HUDEP-2 (cell line): ENCODE measurements around the gene POLQ.
"Not testable (repeated sequence)": the region's sequence is repeated elsewhere in the genome, so short reads cannot be mapped to it uniquely, and the experiment has no call there.

Experiments used
- DNase-seq, 76 experiments: peaks; one replicate each; lab custom pipeline; 2025; ENCODE audit not compliant: unreplicated experiment in 76 of 76; lab: John Stamatoyannopoulos, UW

POLQ gene

DNA sequence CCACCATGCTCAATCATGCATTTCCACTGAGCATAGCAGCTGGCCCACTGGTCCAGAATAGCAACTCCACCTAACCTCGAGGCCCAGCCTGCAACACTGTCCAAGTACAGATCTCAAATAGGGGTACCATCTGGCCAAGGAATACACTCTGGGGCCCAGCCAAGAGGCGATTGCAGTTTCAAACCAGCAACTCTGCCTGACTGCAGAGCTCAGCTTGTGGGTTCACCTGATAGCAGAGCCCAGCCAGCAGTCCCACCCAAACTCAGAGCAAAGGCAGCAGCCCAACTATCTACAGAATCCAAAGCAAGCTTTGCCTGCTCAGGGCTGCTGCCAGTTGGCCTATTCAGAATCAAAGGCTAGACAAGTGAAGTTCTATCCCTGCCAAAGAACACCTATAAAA, 30.5 kb downstream of the POLQ start:
- peak in 70 of 76 experiments; percentile 2 to 82 (median 46) for DNase-seq

DNA sequence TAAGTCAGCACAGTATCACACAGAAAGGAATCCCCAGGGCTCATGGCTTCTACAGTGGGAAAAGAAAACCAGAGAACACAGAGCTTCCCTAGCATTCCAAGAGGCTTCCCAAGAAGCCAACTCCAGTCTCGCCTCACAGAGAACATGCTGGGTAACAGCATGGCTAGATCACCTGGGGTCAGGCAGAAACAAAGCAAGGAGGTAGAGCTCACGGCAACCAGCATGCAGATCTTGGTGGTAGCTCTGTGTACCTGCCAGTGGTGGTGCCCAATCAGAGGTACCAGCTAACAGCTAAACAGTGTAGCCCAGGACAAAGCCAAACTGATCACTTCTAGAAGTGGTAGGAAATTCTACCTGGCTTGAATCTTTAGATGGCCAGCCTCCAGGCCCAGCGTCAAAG, 31.3 kb downstream of the POLQ start:
- no peak for DNase-seq

GRCh38 chr3:121508389-121508788, 37.4 kb downstream of the POLQ start:
- no peak for DNase-seq

GRCh38 chr3:121505256-121505655, 40.5 kb downstream of the POLQ start:
- no peak for DNase-seq

- DNase-seq = no peak
These were observed 41.2 kb downstream of the POLQ start for GRCh38 chr3:121504618-121505017.

GRCh38 chr3:121496786-121497185, 49.0 kb downstream of the POLQ start:
- DNase-seq = no peak

GRCh38 chr3:121493431-121493830, 52.4 kb downstream of the POLQ start:
- no peak for DNase-seq

DNA sequence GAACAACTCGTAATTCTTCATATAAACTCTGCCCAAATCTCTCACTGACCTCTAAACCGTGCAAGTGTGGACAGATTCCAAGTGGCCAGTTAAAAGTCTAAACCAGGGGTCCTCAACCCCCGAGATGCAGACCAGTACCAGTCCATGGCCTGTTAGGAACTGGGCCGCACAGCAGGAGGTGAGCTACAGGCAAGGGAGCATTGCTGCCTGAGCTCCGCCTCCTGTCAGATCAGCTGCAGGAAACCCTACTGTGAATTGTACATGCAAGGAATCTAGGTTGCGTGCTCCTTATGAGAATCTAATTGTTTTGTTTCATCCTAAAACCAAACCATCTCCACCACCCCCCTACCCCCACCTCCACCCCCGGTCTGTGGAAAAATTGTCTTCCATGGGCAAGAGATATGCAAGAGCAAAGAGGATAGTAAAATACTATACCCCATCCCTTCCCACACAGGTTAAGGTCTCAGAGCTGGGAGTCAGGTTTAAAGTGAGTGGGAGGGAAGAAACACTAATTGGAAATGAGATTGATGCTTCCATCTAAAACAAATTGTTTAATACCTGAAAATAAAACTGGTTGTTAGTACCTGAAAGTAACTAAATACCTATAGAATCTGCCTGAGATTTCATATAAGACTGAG, 54.0 kb downstream of the POLQ start:
- no peak for DNase-seq

GRCh38 chr3:121490161-121490560, 55.6 kb downstream of the POLQ start:
- DNase-seq = no peak

DNA sequence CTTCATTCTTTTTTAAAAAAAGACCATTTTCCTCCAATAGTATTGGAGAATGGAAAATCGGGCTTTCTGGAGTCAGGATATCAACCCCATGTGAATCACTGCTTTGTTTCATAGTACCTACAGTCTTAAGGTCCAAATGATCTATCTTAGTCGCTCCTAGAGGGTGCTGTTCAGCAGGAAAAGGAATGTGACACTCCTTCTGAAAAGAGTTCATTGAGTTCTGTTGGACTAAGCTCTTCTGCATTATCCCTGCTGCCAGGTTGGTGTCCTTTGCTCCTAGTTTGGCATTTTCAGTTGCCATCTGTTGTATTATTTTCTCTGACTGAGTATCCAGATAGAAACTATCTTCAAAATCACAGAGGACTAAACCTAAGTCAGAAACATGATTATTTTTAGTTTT, 57.2 kb downstream of the POLQ start:
- peak in 1 of 76 experiments; percentile 1 for DNase-seq

- no peak for DNase-seq
These were observed 62.5 kb downstream of the POLQ start for GRCh38 chr3:121483290-121483689.

GRCh38 chr3:121482660-121483059, 63.1 kb downstream of the POLQ start:
- no peak for DNase-seq

- DNase-seq = no peak
These were observed 64.5 kb downstream of the POLQ start for GRCh38 chr3:121481106-121481880.

GRCh38 chr3:121477589-121477988, 68.2 kb downstream of the POLQ start:
- no peak for DNase-seq

- DNase-seq = no peak
These were observed 72.8 kb downstream of the POLQ start for GRCh38 chr3:121473001-121473400.

- no peak for DNase-seq
These were observed 78.7 kb downstream of the POLQ start for GRCh38 chr3:121467085-121467484.

- DNase-seq = no peak
These were observed 82.0 kb downstream of the POLQ start for GRCh38 chr3:121463745-121464144.

DNA sequence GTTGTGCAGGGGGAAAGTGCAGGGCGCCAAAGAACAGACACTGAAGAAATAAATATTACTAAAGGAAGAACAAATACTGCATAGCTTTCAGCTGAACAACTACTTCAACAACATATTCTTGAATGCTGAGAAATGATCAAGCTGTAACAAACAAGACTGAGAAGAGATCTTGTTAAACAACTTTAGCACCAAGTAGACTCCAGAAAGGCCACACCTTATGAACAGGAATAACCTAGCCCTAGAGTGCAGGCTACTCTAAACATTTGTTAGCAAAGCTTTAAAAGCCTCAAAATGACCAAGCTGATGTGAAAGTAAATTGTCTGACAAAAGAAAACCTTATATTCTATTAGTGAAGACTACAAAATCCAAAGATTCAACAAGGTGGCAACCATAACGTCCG, 83.2 kb downstream of the POLQ start:
- DNase-seq = no peak

DNA sequence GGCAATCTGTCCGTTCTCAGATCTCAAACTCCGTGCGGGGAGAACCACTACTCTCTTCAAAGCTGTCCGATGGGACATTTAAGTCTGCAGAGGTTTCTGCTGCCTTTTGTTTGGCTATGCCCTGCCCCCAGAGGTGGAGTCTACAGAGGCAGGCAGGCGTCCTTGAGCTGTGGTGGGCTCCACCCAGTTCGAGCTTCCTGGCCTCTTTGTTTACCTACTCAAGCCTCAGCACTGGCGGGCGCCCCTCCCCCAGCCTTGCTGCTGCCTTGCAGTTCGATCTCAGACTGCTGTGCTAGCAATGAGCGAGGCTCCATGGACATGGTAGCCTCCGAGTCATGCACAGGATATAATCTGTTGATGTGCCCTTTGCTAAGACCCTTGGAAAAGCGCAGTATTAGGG, 94.0 kb downstream of the POLQ start:
- DNase-seq = not testable (repeated sequence)

- DNase-seq = no peak
These were observed 102.3 kb downstream of the POLQ start for GRCh38 chr3:121443456-121443855.

GRCh38 chr3:121436641-121437040, 109.1 kb downstream of the POLQ start:
- DNase-seq = no peak

GRCh38 chr3:121436074-121436473, 109.7 kb downstream of the POLQ start:
- no peak for DNase-seq
